NCI-H2081 (cell line): ENCODE measurements around the gene PGAM4.
"Not testable (repeated sequence)": the region's sequence is repeated elsewhere in the genome, so short reads cannot be mapped to it uniquely, and the experiment has no call there.

Experiments used
- DNase-seq, 2 experiments: peaks; one replicate each; lab custom pipeline; 2025; lab: John Stamatoyannopoulos, UW

Gene PGAM4

DNA sequence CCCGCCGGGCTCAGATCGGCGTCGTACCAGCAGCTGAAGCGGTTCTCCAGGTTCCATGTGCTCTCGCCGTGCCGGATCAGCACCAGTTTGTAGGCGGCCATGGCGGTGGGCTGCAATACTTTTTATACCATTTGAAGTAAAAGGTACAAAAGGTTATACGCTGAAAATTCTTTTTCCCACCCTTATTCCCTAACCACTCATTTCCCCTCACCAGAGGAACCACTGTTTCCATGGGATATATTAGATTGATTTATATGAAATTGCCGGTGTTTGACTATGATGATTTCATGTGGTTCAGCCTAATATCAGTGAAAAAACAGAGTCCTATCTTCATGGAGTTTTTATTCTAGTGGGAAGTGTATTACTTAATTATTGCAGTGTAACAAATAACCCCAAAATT, at the start of gene PGAM4:
Gene PGAM4, minus strand, starts transcription at position 101 of the 400 bp plus-strand sequence. Its CDS starts 0 bp downstream, at position 101.
- no peak for DNase-seq

DNA sequence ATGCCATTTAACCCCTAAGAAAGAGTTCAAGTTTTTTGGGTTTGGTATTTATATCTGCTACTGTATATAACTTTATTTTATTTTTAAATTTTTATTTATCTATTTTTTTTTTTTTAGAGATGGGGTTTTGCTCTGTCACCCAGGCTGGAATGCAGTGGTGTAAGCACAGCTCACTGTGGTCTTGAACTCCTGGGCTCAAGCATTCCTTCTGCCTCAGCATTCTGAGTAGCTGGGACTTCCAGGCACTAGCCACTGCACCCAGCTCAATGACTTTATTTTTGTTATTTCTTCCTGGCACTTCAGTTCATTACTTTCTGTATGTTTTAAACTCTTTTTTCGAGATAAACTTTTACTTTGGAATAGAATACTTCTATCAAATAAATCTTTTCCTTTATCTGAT, 42.4 kb upstream of the PGAM4 start:
- DNase-seq: no peak

DNA sequence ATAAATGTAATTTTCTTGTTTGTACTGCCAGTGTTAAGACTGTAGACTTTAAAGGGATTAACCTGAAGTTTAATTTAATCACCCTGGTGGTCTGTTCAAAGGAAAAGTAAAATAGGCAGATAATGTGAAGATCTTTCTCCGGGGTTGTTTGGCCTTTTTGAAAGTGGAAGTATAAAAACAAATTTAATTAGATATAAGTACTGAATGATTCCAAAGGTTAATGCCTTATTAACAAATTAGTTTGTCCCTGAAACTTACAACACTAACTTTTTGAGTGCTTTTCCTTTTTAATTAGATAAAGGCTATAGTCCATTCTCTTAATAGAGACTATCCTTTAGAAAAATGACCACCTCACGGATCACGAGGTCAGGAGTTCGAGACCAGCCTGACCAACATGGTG, 10.4 kb upstream of the PGAM4 start:
- DNase-seq: no peak

DNA sequence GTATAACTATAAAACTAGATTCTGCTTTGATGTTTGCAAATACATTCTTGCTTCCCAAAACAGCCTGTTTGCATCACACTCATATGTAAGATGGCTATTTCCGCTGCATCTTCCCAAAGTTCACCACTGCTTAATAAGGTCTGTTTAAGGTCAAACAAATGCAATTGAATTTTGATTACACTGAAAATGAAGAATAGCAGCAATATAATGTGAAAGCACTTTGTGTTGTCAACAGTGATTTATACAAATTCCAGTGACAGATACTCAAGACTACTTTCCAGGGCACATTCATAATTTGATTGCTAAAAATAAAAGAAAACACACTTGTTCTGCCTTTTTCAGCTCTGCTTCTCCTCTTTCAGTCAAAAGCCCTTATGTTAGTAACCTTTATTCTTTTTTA, 8.1 kb upstream of the PGAM4 start:
- no peak for DNase-seq

DNA sequence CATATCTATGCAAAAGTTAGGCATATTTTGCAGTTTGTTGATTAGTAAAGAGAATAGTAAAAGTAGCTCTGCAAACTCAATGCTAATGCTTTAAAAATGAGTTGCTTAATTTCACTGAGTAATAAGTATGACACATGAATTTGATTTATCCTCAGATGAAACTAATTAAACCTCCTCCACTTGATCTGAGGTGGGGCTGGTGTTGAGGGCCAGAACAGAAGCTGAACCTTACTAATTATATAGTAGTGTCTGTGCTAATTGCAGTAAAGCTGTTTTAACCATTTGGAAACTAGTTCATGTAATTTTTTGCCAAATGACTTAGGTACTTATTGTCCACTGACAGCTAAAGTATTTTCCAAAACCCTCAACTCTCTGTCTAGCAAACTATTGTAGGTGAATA, 7.7 kb upstream of the PGAM4 start:
- no peak for DNase-seq

DNA sequence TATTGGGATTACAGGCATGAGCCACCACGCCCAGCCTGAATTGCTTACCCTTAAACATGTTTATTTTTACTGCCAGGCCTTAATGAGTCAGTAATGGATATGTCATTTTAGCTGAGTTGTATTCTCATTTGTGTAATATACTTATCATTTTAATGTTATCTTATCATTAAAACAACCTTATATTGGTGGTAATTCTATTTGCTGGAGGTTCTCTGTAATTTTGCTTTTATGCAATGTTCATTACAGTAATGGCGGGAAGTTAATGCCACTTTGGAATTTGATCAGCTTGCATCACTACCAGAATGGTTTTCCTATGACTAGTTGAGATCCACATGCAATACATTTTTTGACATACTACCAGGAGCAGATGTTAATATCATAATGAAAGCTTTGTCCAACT, 6.3 kb upstream of the PGAM4 start:
- no peak for DNase-seq

DNA sequence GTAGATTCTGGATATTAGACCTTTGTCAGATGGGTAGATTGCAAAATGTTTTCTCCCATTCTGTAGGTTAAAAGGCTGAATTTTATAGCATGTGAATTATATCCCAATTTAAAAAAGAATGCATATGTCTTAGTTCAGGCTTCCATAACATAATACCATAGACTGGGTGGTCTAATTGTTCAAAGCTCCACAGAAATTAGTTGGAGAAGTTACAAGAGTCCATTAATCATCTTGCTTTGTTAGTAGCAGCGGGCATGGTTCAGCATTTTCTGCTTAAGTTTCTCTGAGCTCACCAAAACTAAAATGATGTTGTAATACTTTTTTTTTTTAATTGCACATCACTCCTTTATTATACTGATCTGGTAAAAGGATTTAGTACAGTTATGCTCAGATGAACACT, 1.8 kb downstream of the PGAM4 start:
- no peak for DNase-seq

DNA sequence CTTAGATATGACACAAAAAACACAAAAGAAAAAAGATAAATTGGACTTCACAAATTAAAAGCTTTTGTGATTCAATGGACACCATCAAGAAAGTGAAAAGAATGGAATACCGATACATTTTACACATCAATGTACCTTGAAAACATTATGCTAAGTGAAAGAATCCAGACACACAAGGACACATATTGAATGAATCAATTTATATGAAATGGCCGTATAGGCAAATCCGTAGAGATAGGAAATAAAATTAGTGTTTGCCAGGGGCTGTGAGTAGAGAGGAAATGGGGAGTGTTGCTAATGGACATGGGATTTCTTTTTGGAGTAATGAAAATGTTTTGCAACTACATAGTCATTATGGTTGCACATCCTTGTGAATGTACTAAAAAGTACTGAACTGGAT, 3.1 kb downstream of the PGAM4 start:
- DNase-seq: no peak

DNA sequence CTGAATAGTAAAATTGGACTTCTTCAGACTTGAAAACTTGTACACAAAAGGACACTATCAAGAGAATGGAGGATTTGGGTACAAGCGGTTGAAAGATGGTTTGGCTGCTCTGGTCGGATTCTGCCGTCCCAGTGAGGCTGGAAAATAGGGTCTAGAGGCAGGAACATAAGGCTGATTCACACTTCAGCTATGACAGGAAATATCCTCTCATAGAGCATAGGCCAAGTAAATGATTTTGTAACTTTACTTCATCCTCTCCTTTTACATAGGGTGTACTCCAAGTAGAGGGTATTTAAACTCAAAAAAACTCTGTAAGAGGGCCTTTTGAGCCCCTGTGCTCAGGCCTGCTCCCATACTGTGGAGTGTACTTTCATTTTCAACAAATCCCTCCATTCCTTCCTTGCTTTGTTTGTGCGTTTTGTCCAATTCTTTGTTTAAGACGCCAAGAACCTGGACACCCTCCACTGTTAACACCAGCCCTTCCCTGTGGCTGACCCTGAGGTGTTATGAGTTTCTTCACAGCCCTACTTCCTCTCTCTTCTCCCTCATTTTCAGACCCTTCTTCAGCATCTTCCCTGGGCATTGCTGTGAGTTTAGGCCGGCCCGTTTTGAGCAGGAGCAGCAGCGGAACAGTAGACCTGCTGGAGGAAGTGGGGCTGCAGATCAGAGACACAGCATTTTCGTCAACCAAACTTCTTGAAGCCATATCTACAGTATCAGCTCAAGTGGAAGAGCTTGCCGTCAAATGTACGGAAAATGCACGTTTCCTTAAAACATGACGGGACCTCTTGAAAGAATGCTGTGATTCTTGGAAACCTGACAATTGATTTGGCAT, 7.2 kb downstream of the PGAM4 start:
- DNase-seq: no peak

DNA sequence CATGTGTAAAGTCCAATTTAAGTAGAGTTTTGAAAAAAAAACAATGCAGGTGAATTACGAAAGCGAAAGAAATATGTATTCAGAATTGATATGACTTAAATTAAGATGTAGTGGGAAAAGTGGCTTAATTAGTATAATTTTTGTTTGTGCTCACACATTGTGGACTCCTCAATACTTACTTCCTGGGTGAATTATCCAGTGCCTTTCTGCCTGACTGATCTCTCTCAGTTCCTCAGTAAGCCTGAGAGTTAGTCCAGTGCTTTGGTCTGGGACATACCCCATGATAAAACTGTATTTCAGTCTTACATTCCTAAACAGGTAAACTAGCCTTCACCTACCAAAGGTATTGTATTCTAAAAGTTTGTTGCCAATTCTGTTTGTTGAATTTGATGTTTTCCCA, 8.4 kb downstream of the PGAM4 start:
- no peak for DNase-seq

DNA sequence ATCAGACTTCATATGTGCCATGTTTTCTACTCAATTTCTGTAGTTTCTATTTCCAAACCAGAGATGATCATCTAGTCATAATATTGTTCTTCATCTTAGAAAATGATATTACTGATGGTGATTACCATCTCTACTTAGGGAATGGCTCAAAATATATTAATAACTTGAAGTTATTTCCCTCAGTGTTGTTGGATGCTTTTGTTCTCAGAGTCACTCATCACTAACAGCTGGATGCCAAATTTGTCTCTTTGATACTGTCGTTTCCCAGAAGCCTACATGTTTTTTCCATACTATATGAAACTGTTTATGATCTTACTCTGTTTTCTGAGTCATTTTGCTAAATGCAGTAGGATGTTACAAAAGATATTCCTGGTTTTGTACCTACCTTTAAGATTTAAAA, 8.9 kb downstream of the PGAM4 start:
- DNase-seq: no peak

DNA sequence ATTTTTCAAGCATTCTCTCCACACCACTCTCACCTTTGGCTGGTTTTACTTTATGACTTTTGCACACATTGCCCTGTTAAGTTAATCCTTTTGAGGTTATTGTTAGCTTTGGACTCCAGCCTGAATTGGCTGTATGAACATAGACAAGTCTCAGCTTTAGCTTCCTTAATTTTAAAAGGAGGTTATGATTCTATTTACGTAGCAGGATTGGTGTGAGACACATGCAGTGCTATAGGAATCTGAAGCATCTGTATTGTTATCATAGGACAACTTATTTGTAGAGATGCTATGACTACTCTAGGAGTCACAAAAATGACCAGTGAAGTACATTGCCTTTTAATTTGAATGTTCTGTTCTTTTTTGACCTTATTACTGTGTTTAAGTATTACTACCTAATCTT, 15.7 kb downstream of the PGAM4 start:
- DNase-seq: no peak

DNA sequence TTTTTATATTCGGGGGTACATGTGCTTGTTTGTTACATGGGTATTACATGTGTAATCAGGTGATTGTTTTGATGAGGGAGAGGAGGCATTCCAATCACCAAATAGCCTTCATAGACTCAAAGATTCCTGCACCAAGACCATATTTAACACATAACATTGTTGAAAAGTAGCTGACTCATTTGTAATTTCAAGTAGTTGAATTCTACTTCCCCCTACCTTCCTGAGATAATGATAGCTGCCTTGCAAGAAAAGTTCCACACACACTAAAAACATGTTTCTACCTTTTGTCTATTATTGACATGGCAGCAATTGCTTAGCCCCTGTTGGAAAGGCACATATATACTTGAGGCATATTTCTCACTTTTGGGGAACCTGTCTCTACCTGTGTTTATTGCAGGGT, 16.1 kb downstream of the PGAM4 start:
- no peak for DNase-seq

DNA sequence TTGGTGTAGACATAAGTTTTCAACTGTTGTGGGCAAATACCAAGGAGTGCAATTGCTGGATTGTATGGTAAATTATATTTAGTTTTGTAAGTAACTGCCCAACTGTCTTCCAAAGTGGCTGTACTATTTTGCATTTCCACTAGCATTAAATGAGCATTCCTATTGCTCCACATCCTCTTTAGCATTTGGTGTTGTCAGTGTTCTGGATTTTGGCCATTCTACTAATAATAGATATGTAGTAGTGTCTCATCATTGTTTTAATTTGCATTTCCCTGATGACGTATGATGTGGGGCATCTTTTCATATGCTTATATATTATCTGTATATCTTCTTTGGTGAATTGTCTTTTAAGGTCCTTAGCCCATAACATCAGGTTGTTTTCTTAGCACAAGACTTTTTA, 17.3 kb downstream of the PGAM4 start:
- DNase-seq: no peak

DNA sequence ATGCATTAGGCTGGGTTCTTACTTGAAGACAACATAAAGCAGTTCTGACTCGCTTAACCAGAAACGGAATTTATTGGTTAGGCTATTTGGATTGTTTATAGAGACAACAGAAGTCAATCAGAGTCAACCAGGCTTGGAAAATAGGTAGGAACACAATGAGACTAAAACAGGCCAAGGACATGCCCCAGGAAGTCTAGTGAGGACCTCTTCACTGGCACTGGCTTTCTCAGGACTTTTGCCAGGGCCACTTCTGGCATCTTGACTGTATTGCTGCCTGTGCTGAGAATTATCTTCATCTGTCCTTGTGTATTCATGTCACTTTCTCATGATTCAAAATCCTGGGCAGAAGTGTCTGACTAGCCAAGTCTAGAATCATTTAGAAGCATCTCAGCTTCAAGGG, 19.6 kb downstream of the PGAM4 start:
- no peak for DNase-seq

DNA sequence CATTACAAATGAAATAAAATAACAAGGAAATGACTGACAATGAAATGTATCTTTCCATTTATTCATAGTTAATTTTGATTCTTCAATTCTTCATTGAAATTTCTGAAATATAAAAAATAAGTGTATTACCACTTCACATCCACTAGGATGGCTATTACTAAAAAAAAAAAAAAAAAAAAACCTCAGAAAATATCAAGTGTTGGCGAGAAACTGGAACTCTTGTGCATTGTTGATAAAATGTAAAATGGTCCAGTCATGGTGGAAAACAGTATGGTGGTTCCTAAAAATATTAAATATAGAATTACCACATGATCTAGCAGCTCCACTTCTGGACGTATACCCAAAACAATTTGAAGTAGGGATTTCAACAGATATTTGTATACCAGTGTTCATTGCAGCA, 22.9 kb downstream of the PGAM4 start:
- DNase-seq: no peak

DNA sequence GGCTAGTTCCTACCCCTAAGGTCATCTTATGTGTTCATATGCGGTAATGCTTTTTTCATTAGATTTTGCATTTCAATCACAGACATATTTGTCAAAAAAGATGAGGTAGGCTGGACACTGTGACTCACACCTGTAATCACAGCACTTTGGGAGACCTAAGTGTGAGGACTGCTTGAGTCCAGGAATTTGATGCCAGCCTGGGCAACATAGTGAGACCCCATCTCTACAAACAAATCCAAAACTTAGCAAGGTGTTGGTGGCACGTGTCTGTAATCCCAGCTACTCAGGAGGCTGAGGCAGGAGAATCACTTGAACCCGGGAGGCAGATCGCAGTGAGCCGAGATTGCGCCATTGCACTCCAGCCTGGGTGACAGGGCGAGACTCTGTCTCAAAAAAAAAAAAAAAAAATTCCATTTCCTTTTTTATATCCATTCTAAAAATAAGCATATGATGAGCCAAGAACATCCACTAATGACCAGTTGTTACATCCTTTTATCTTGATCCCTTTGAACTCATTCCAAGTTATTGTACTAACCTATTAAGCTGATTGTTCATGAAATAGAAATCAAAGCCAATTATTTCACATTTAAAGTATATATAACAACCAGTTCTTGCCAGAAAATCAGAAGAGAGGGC, 23.4 kb downstream of the PGAM4 start:
- DNase-seq: no peak

DNA sequence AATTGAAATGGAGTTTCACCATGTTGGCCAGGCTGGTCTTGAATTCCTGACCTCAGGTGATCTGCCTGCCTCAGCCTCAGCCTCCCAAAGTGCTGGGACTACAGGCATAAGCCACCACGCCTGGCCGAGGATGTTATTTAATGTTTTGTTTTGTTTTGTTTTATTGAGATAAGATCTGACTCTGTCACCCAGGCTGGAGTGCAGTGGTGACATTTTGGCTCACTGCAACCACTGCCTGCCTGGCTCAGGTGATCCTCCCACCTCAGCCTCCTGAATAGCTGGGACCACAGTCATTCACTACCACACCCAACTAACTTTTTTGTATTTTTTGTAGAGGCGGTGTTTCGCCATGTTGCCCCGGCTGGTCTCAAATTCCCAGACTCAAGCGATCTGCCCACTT, 24.4 kb downstream of the PGAM4 start:
- not testable (repeated sequence) for DNase-seq

DNA sequence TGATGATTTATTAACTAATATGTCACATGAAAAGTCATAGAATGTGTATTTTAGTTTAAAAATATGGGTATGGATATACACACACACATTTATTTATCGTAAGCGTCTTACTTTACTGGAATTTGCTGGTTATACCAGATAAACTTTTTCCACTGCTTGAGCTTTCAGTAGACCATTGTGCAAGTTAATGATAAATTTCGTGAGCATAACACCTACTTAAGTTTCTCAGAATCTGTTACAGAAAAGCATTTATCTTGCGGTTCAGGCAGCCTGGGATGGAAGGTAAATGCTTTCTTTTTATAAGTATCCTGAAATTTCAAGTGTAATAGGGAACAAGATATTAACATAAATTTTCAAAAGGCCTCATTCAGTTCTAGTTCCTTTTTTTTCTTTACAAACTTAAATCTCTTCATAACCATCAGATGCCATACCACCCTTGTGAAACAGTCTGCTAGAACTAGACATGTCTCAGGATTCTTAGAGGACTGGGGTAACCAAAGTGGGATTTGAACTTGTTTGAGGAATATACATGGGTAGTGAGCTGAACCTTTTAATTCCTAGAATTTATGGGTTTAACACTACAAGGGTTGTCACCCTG, 31.3 kb downstream of the PGAM4 start:
- no peak for DNase-seq

DNA sequence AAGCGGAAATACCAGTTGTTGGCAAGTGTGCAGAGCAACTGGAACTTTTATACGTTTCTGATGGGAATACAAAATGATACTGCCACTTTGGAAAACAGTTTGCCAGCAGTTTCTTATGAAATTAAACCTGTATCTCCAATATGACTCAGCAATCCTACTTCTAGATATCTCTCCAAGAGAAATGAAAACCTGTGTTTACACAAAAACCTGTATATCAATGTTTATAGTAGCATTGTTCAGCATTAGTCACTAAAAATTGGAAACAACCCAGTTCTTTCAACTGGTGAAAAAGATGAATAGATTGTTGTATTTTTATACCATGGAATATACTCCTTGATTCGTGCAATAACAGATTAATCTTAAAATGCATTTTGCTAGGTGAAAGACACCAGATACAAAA, 32.1 kb downstream of the PGAM4 start:
- no peak for DNase-seq

DNA sequence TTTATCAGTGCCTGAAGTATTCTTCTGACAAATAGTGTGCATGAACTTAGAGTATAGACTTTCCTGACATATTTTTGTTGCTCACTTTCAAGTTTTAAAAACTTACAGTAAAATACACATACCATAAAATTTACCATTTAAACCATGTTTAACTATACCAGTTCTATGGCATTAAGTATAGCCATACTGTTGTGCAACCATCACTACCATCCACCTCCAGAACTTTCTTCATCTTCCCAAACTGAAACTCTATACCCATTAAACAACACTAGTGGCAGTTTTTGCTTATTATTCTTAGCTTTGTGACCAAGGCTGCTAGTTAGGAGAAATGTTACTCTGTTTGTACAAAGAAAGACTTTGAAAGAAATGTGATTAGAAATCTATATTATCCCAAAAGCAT, 33.1 kb downstream of the PGAM4 start:
- DNase-seq: no peak

DNA sequence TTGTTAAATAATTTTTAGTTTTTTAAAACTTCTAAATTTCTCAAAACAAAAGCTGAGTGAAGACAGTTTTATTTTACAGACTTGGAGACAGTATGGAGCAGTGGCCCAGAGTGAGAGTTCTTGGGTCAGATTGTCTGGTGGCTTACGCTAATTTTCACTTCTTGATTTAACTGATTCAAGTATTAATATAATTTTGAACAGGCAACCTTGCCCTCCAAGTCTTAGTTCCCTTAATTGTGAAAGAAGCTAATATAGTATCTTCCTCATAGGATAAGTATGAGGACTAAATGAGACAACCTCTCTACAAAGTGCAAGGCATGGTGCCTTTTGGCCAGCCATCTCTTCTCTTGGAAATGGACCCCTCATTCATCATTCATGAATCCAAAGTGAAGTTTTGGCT, 33.6 kb downstream of the PGAM4 start:
- DNase-seq: no peak

DNA sequence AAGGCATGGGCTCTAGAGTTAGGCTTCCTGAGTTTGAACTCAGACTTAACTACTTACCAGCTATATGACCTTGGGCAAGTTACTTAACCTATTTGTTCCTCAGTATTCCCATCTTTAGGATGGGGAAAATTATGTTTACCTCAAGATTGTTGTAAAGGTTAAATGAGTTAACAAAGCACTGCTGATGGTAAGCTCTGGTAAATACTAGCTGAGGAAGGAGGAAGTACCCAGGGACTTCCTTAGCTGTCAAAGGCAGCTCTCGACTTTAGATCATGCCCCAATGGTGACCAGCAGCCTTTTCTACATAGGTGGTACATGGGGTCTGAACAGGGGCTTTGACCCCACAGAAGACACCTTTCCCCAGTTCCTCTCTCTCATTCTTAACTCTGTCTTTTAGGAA, 38.9 kb downstream of the PGAM4 start:
- DNase-seq: no peak
